Astrocyte (in vitro differentiated cells and primary cell): ENCODE results near the gene ELK1.

Experiments used
- EZH2 ChIP-seq: IDR thresholded peaks from 2 replicates; pipeline ENCODE4 v1.6.1; 2012; ENCODE audit warnings: mild to moderate bottlenecking, low read length, inconsistent platforms; ENCODE audit not compliant: insufficient read depth
- TF ChIP-seq, protein P1 (sequence below): IDR thresholded peaks from 2 replicates; pipeline ENCODE4 v1.5.1; 2011; ENCODE audit warnings: low read depth, mild to moderate bottlenecking, inconsistent platforms, low read length, moderate library complexity; ENCODE audit not compliant: insufficient read depth

DNA sequence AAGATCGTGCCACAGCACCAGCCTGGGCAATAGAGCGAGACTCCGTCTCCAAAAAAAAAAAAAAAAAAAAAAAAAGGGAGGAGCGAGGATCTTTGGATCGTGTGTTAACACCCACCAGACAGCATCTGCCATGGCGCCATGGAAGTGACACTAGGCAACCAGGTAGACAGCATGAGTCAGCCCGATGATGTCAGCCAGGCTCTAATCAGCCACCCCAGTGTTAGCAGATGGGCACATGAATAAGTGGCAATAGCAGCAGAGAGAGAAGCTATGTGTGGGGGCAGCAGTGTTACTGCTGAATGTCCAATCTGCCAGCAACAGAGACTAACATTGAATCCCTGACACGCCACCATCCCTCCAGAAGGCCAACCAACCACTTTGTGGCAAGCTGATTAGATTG lies 37.3 kb downstream of the ELK1 start:
- TF ChIP-seq, protein P1, sequence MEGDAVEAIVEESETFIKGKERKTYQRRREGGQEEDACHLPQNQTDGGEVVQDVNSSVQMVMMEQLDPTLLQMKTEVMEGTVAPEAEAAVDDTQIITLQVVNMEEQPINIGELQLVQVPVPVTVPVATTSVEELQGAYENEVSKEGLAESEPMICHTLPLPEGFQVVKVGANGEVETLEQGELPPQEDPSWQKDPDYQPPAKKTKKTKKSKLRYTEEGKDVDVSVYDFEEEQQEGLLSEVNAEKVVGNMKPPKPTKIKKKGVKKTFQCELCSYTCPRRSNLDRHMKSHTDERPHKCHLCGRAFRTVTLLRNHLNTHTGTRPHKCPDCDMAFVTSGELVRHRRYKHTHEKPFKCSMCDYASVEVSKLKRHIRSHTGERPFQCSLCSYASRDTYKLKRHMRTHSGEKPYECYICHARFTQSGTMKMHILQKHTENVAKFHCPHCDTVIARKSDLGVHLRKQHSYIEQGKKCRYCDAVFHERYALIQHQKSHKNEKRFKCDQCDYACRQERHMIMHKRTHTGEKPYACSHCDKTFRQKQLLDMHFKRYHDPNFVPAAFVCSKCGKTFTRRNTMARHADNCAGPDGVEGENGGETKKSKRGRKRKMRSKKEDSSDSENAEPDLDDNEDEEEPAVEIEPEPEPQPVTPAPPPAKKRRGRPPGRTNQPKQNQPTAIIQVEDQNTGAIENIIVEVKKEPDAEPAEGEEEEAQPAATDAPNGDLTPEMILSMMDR, result no peak
- no peak for TF ChIP-seq EZH2
